Ramos (cell line): ENCODE data around the gene SLC5A6.

Experiments
- in situ Hi-C: fragments of 300-500 bp; cut with MboI; formaldehyde crosslinking; loops from one replicate; pipeline ENCODE4 v1.14.3; 2022; ENCODE audit warnings: low sequenced_read_pairs; ENCODE audit not compliant: unreplicated experiment

SLC5A6 gene

GRCh38 chr2:27211943-27212625 lies at the start of gene SLC5A6, which contains the start of gene ATRAID:
SLC5A6 (minus strand) TSS chr2:27212268; CDS start chr2:27207650, 4,618 bp downstream.
ATRAID (plus strand) TSS chr2:27212041; CDS start chr2:27212369, 328 bp downstream.
- in situ Hi-C loops, result no loop called here

- in situ Hi-C loops, result no loop called here
These were observed 49.3 kb upstream of the SLC5A6 start for GRCh38 chr2:27261241-27261925.

- in situ Hi-C loops, result no loop called here
These were observed 46.0 kb upstream of the SLC5A6 start for GRCh38 chr2:27258051-27258450.

GRCh38 chr2:27256855-27257454 lies 44.9 kb upstream of the SLC5A6 start:
- in situ Hi-C loops, result no loop called here

GRCh38 chr2:27255660-27256059 lies 43.6 kb upstream of the SLC5A6 start:
- in situ Hi-C loops, result no loop called here

- in situ Hi-C loops, result no loop called here
These were observed 43.1 kb upstream of the SLC5A6 start for GRCh38 chr2:27255187-27255586.

- in situ Hi-C loops, result no loop called here
These were observed 39.7 kb upstream of the SLC5A6 start for GRCh38 chr2:27251766-27252165.

- in situ Hi-C loops, result no loop called here
These were observed 38.7 kb upstream of the SLC5A6 start for GRCh38 chr2:27250652-27251379.

- in situ Hi-C loops, result no loop called here
These were observed 38.0 kb upstream of the SLC5A6 start for GRCh38 chr2:27249891-27250651.

- in situ Hi-C loops, result no loop called here
These were observed 37.3 kb upstream of the SLC5A6 start for GRCh38 chr2:27249159-27249890.

- in situ Hi-C loops, result no loop called here
These were observed 35.8 kb upstream of the SLC5A6 start for GRCh38 chr2:27247893-27248292.

GRCh38 chr2:27245626-27246025 lies 33.6 kb upstream of the SLC5A6 start:
- in situ Hi-C loops, result no loop called here

GRCh38 chr2:27245116-27245515 lies 33.0 kb upstream of the SLC5A6 start:
- in situ Hi-C loops, result no loop called here

GRCh38 chr2:27243391-27244130 lies 31.5 kb upstream of the SLC5A6 start:
- in situ Hi-C loops, result no loop called here

- in situ Hi-C loops, result no loop called here
These were observed 30.5 kb upstream of the SLC5A6 start for GRCh38 chr2:27242614-27242951.

GRCh38 chr2:27241761-27242613 lies 29.9 kb upstream of the SLC5A6 start:
- in situ Hi-C loops, result no loop called here

GRCh38 chr2:27240406-27240805 lies 28.3 kb upstream of the SLC5A6 start:
- in situ Hi-C loops, result no loop called here

GRCh38 chr2:27238976-27239375 lies 26.9 kb upstream of the SLC5A6 start:
- in situ Hi-C loops, result no loop called here
